Measurements from ENCODE around the gene DICER1.
"Not testable (repeated sequence)": the region's sequence is repeated elsewhere in the genome, so short reads cannot be mapped to it uniquely, and the experiment has no call there.

The DICER1 gene

GRCh38 chr14:95147597-95147996 is 9.7 kb downstream of the DICER1 start:
- DNase-seq, result no peak

- no peak for DNase-seq
Measured at GRCh38 chr14:95146079-95146771, 11.1 kb downstream of the DICER1 start.

GRCh38 chr14:95144849-95145248 is 12.5 kb downstream of the DICER1 start:
- DNase-seq, result no peak

GRCh38 chr14:95143808-95144620 is 13.3 kb downstream of the DICER1 start:
- peak; percentile 14 for DNase-seq

GRCh38 chr14:95142208-95142607 is 15.1 kb downstream of the DICER1 start:
- DNase-seq, result no peak

GRCh38 chr14:95141684-95142083 is 15.6 kb downstream of the DICER1 start:
- no peak for DNase-seq

GRCh38 chr14:95140060-95140858 is 17.1 kb downstream of the DICER1 start:
- no peak for DNase-seq

DNA sequence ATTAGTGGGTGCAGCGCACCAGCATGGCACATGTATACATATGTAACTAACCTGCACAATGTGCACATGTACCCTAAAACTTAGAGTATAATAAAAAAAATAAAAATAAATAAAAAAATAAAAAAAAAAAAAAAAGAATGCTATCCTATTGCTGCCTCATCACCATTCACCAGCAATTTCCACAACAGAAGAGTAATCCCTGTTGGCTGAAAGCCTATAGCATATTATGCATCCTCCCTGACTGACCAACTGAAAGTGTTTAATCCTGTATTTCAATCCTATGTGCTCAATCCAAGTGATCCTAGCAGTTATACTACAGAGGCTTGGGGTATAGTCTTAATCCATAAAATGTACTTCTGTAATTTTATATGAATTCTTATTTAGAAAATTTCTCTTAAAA is 18.5 kb downstream of the DICER1 start:
- no peak for DNase-seq

DNA sequence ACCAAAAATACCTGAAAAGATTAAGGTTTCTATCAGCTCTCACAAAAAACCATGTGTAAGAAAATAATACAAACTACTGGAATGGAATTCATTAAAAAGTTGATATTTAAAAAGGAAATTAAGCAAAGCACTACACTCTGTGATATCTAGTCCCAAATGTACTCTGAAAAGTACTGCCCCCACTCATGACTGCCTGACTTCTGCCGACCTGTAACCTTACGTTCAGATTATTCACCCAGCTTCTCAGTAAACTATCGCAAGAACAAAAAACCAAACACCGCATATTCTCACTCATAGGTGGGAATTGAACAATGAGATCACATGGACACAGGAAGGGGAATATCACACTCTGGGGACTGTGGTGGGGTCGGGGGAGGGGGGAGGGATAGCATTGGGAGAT is 18.9 kb downstream of the DICER1 start:
- not testable (repeated sequence) for DNase-seq

GRCh38 chr14:95137804-95138167 is 19.5 kb downstream of the DICER1 start:
- no peak for DNase-seq

- DNase-seq, result no peak
Measured at GRCh38 chr14:95137164-95137803, 20.0 kb downstream of the DICER1 start.

DNA sequence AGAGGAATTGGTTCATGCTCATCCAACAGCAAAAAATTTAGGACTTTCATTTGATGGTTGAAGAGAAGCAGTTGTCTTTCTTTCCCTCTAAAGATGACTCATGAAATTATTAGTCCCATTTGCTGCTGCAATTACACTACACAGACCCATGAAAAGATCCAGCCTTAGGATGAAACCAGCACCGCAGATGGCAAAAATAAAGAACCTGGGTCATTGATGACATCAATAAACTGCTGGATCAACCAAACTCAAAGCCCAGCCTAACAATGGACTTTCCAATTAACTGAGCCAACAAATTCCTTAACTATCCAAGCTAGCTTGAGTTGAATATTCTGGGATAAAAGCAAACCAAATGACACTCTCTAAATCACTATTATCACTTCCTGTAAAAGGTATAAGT is 20.7 kb downstream of the DICER1 start:
- DNase-seq, result no peak

- no peak for DNase-seq
Measured at GRCh38 chr14:95134304-95134933, 22.9 kb downstream of the DICER1 start.

DNA sequence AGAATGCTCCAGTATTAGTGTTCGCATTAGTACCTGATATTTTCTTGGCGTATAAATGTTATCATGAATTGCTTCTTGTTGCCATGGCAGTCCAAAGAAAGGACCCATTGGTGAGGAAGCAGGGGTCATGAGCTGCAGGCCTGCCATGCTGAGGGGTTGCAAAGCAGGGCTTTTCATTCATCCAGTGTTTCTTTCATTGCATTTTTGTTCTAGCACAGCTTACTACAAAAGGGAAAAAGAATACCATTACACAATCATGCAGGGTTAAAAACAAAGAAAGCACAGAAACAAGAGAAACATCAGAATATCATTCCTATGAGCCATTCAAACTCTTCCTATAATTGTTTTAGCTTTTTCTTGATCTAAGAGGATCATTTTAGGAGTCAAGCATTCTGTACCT is 24.0 kb downstream of the DICER1 start:
- no peak for DNase-seq

DNA sequence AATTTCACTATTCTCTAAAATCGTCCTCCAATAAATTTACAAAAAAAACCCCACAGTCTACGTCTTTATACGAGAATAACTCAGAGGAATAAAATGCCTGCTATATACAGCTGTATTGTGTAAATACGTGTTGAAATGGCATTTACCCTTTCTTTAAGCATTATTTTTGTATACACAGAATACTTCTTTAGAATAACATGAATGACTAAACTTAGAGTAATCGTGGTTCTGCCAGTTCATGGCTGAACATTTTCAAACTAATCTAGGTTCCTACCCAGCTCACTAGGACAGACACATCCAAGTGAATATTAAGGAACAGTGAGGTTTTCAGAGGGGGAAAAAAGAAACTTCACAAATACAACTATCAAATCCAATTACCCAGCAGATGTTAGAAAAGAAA is 24.6 kb downstream of the DICER1 start:
- no peak for DNase-seq

- no peak for DNase-seq
Measured at GRCh38 chr14:95130549-95130948, 26.8 kb downstream of the DICER1 start.

- DNase-seq, result no peak
Measured at GRCh38 chr14:95128140-95128539, 29.2 kb downstream of the DICER1 start.

- no peak for DNase-seq
Measured at GRCh38 chr14:95127531-95127911, 29.8 kb downstream of the DICER1 start.

GRCh38 chr14:95126906-95127530 is 30.3 kb downstream of the DICER1 start:
- no peak for DNase-seq

- DNase-seq, result no peak
Measured at GRCh38 chr14:95125915-95126314, 31.4 kb downstream of the DICER1 start.

- DNase-seq, result no peak
Measured at GRCh38 chr14:95125221-95125620, 32.1 kb downstream of the DICER1 start.

DNA sequence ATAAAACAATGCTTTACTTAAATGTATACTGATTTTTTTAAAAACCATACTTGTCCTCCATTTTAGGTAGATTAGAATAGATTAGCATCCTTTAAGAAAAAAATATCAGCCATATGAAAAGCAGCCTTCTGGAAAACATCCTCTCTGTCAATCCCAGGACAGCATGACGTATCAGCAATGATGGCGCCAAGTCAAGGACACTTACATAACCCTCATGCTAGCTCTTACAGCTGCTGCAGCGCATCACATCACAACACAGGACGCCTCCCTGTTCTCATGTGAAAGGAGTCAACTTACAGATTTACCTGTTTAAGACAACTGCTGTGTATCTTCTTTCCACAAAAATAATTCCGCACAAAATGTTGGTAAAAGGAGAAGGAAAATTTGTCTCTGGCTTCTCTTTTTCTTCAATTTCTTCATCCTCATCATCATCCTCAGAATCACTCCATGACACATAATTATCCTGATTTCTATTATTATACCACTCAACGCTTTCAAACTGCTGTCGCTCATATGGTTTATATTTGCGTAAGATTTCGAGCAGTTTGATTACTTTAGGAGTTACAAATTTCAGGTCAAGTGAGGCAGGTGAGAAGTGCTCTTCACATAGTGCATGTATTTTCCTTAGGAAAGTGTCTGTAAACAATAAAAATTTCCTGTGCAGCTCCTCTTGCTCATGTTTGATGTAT is 33.3 kb downstream of the DICER1 start:
- no peak for DNase-seq

Data from KG1 (cell line).